Panc1 (cell line): ENCODE results near the gene NAA16. TPM values are rescaled to one million over a fixed set of nuclear protein-coding genes. Genes with fewer than 3 reads are reported as not detected.
"Not testable (repeated sequence)": the region's sequence is repeated elsewhere in the genome, so short reads cannot be mapped to it uniquely, and the experiment has no call there.

Experiments used
- ATAC-seq: fragments of 200-7000 bp; cut with Tn5 transposase; 2 replicates; pipeline ENCODE4 v1.9.1; 2020; ENCODE audit warnings: mild to moderate bottlenecking, moderate library complexity
- BruUV-seq: library from RNA; stranded (reverse); fragments of 400-500 nt; replicated peaks from 2 replicates; lab custom pipeline; 2021; lab: Mats Ljungman, UMichigan
- CTCF ChIA-PET: fragments of 300-600 bp; sonication (Branson Sonifier 250); formaldehyde crosslinking; loops from one replicate; lab custom pipeline; 2022; ENCODE audit warnings: antibody characterized with exemption; lab: Charles Lee
- POLR2A ChIA-PET: fragments of 300-600 bp; sonication (Branson Sonifier 250); formaldehyde crosslinking; loops from one replicate; lab custom pipeline; 2022; ENCODE audit warnings: antibody characterized with exemption; lab: Charles Lee
- DNase-seq: peaks from one replicate; pipeline ENCODE4 v3.0.0-alpha.2; 2010; ENCODE audit warnings: low read depth, low spot score
- H3K27ac ChIP-seq: 2 replicates; pipeline ENCODE4 v1.5.1; 2011; ENCODE audit warnings: mild to moderate bottlenecking, low read length, inconsistent platforms
- H3K27me3 ChIP-seq: fragments of 200-500 bp; sonication (Bioruptor generic); 2 replicates; pipeline ENCODE4 v1.6.0; 2014; ENCODE audit warnings: low read length, inconsistent platforms; ENCODE audit not compliant: control insufficient read depth, insufficient read depth
- H3K36me3 ChIP-seq: fragments of 200-500 bp; sonication (Bioruptor generic); 2 replicates; pipeline ENCODE4 v1.5.1; 2014; ENCODE audit warnings: inconsistent platforms, mild to moderate bottlenecking, low read length, moderate library complexity; ENCODE audit not compliant: control insufficient read depth, insufficient read depth
- H3K4me1 ChIP-seq: 2 replicates; pipeline ENCODE4 v1.5.1; 2011; ENCODE audit warnings: inconsistent platforms, mild to moderate bottlenecking, low read length, moderate library complexity; ENCODE audit not compliant: control insufficient read depth, insufficient read depth
- H3K4me3 ChIP-seq, 2 experiments: 2 replicates each; pipeline ENCODE4 v1.5.1; 2011 to 2012; ENCODE audit warnings: low read depth in 2 of 2, low read length in 2 of 2, mild to moderate bottlenecking in 2 of 2, inconsistent platforms in 1 of 2, moderate library complexity in 1 of 2
- H3K9me3 ChIP-seq: fragments of 200-500 bp; sonication (Bioruptor generic); 2 replicates; pipeline ENCODE4 v1.5.1; 2014; ENCODE audit warnings: low read depth, mild to moderate bottlenecking, inconsistent platforms, low read length, moderate library complexity; ENCODE audit not compliant: control insufficient read depth, insufficient read depth
- POLR2AphosphoS5 ChIP-seq: IDR thresholded peaks from 2 replicates; pipeline ENCODE4 v1.6.1; 2012; ENCODE audit warnings: mild to moderate bottlenecking, low read depth, low read length, moderate library complexity
- SIN3A ChIP-seq: IDR thresholded peaks from 2 replicates; pipeline ENCODE4 v1.6.1; 2012; ENCODE audit warnings: low read depth, mild to moderate bottlenecking, low read length, moderate library complexity, borderline replicate concordance; ENCODE audit not compliant: insufficient read depth
- TCF7L2 ChIP-seq: IDR thresholded peaks from 2 replicates; pipeline ENCODE4 v1.6.1; 2011; ENCODE audit warnings: mild to moderate bottlenecking, low read depth, low read length, inconsistent platforms
- in situ Hi-C: cut with HindIII; loops from 2 replicates; pipeline ENCODE4 v1.10.0; 2016; ENCODE audit warnings: low sequenced_read_pairs, low pct_unique_long_range_greater_than_20kb
- intact Hi-C: fragments of 100-400 bp; cut with micrococcal nuclease; formaldehyde crosslinking; loops from one replicate; pipeline ENCODE4 v1.10.0; 2022; ENCODE audit not compliant: unreplicated experiment
- total RNA-seq: library from RNA; stranded (reverse); gene quantifications from one replicate; pipeline ENCODE4 v1.2.1, GENCODE V29; 2021; ENCODE audit not compliant: unreplicated experiment
- TF ChIP-seq, protein P1 (sequence below): fragments of 450-650 bp; IDR thresholded peaks from 2 replicates; pipeline ENCODE4 v1.5.1; 2017; ENCODE audit warnings: mild to moderate bottlenecking
- TF ChIP-seq, protein P2 (sequence below), 2 experiments: IDR thresholded peaks; 2 replicates each; pipeline ENCODE4 v1.6.1; 2011 to 2012; ENCODE audit warnings: low read depth in 2 of 2, control low read depth in 1 of 2, low read length in 1 of 2, mild to moderate bottlenecking in 1 of 2, moderate library complexity in 1 of 2; ENCODE audit not compliant: insufficient read depth in 1 of 2

NAA16 gene
- total RNA-seq, 1 experiment from 2014 or later: 24.2 TPM

DNA sequence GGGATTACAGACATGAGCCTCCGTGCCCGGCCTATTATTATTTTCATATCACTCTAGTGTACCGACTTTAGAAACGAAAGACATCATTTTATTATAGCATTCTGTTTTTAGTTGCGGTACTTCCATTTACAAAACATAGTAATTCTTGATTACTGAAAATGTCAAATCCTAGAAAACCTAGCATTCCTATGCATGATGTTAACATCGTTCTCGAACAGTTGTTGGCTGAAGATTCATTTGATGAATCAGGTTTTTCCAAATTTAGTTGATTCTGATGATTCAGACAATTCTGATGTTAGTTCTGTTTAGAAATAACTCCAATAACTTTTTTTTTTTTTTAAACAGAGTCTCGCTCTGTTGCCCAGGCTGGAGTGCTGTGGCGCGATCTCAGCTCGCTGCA is 36.2 kb upstream of the NAA16 start:
- CTCF ChIA-PET: no interaction called here
- H3K4me1 ChIP-seq: no peaks in the 10 kb centered on the region
- no peak overlapping the region for H3K27ac ChIP-seq
- peaks cover 5% of the 10 kb centered on the region; the same call in 1 of the 2 replicates for H3K9me3 ChIP-seq
- intact Hi-C loops (no loop called here), in situ Hi-C loops (no loop called here)
- no peak for DNase-seq
- no TSS peak for BruUV-seq
- POLR2A ChIA-PET: no interaction called here
- no peak for ATAC-seq
- no peaks in the 10 kb centered on the region for H3K36me3 ChIP-seq
- no peaks in the 10 kb centered on the region for H3K27me3 ChIP-seq
- H3K4me3 ChIP-seq: no peak overlapping the region
- TF ChIP-seq, protein P1, sequence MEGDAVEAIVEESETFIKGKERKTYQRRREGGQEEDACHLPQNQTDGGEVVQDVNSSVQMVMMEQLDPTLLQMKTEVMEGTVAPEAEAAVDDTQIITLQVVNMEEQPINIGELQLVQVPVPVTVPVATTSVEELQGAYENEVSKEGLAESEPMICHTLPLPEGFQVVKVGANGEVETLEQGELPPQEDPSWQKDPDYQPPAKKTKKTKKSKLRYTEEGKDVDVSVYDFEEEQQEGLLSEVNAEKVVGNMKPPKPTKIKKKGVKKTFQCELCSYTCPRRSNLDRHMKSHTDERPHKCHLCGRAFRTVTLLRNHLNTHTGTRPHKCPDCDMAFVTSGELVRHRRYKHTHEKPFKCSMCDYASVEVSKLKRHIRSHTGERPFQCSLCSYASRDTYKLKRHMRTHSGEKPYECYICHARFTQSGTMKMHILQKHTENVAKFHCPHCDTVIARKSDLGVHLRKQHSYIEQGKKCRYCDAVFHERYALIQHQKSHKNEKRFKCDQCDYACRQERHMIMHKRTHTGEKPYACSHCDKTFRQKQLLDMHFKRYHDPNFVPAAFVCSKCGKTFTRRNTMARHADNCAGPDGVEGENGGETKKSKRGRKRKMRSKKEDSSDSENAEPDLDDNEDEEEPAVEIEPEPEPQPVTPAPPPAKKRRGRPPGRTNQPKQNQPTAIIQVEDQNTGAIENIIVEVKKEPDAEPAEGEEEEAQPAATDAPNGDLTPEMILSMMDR: no peak
- TF ChIP-seq TCF7L2 (no peak), POLR2AphosphoS5 (no peak), SIN3A (no peak)

DNA sequence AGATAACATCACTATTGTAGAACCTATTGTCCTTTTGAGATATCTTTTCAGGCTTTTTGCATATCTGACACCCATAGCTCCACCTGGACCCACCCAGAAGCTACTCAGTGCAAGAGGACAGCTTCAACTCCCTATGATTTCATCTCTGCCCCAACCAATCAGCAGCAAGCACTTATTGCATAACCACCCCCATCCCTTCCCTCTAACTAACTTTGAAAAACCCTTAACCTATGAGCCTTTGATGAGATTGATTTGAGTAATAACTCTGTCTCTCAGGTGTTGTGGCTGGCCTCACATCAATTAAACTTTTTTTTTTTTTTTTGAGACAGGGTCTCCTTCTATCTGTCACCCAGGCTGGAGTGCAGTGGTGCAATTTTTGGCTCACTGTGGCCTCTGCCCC is 34.2 kb upstream of the NAA16 start:
- in situ Hi-C loops: no loop called here
- H3K27ac ChIP-seq: no peak overlapping the region
- BruUV-seq: no TSS peak
- ChIA-PET CTCF (no interaction called here), POLR2A (no interaction called here)
- no peak overlapping the region for H3K4me3 ChIP-seq
- H3K27me3 ChIP-seq: no peaks in the 10 kb centered on the region
- ATAC-seq (no peak), DNase-seq (no peak)
- no peak for TF ChIP-seq TCF7L2
- no peak for TF ChIP-seq POLR2AphosphoS5
- no peak for TF ChIP-seq SIN3A
- TF ChIP-seq, protein P2, sequence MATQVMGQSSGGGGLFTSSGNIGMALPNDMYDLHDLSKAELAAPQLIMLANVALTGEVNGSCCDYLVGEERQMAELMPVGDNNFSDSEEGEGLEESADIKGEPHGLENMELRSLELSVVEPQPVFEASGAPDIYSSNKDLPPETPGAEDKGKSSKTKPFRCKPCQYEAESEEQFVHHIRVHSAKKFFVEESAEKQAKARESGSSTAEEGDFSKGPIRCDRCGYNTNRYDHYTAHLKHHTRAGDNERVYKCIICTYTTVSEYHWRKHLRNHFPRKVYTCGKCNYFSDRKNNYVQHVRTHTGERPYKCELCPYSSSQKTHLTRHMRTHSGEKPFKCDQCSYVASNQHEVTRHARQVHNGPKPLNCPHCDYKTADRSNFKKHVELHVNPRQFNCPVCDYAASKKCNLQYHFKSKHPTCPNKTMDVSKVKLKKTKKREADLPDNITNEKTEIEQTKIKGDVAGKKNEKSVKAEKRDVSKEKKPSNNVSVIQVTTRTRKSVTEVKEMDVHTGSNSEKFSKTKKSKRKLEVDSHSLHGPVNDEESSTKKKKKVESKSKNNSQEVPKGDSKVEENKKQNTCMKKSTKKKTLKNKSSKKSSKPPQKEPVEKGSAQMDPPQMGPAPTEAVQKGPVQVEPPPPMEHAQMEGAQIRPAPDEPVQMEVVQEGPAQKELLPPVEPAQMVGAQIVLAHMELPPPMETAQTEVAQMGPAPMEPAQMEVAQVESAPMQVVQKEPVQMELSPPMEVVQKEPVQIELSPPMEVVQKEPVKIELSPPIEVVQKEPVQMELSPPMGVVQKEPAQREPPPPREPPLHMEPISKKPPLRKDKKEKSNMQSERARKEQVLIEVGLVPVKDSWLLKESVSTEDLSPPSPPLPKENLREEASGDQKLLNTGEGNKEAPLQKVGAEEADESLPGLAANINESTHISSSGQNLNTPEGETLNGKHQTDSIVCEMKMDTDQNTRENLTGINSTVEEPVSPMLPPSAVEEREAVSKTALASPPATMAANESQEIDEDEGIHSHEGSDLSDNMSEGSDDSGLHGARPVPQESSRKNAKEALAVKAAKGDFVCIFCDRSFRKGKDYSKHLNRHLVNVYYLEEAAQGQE (IDR thresholded peaks at IDR 0.05; ENCODE audit: insufficient read depth in 1 of 2, low read depth in 2 of 2, low read length in 1 of 2): no peak
- no peaks in the 10 kb centered on the region for H3K9me3 ChIP-seq
- H3K4me1 ChIP-seq: no peaks in the 10 kb centered on the region
- H3K36me3 ChIP-seq: no peaks in the 10 kb centered on the region
- intact Hi-C loops: no loop called here

DNA sequence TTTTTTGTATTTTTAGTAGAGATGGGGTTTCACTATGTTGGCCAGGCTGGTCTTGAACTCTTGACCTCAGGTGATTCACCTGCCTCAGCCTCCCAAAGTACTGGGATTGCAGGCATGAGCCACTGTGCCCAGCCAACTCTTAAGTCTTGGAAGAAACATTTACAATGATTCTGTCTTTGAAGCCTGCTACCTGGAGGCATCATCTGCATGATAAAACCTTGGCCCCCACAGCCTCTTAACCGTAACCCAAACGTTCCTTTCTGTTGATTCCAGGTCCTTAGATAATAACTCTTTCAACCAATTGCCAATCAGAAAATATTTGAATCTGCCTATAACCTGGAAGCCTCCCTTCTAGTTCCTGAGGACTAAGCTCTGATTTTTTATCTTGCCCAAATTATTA is 31.9 kb upstream of the NAA16 start:
- H3K9me3 ChIP-seq, H3K27ac ChIP-seq, intact Hi-C loops, DNase-seq, POLR2A ChIA-PET, H3K4me3 ChIP-seq, H3K4me1 ChIP-seq, ATAC-seq, BruUV-seq, H3K36me3 ChIP-seq, CTCF ChIA-PET, H3K27me3 ChIP-seq, in situ Hi-C loops: not testable (repeated sequence)
